Measurements from ENCODE around the gene PHF12. TPM values are rescaled to one million over a fixed set of nuclear protein-coding genes. Genes with fewer than 3 reads are reported as not detected.
A peak's percentile ranks its signal among the peaks of the same experiment; 100 is the strongest.
"Not testable (repeated sequence)": the region's sequence is repeated elsewhere in the genome, so short reads cannot be mapped to it uniquely, and the experiment has no call there.

Gene PHF12
- polyA plus RNA-seq, 2 of the 4 experiments (the other 2 are of a cell fraction): 25.3 to 29.9 TPM

- no peak overlapping the region for H3K4me2 ChIP-seq
- CTCF ChIA-PET: interaction anchor here (0.9 to 34.7 kb wide), 6 partner anchors 14 to 178 kb away, joined by 3 to 685 read pairs (median 82); partner anchors contain the start of genes NEK8 and TLCD1
- no peak for TF ChIP-seq ZNF302 (CRISPR knock-in tag; IDR thresholded peaks at IDR 0.05)
- TF ChIP-seq CHD2 (IDR thresholded peaks at IDR 0.05; ENCODE audit: low read length, partially characterized antibody): no peak
- TF ChIP-seq PHF8 (IDR thresholded peaks at IDR 0.05; ENCODE audit: borderline replicate concordance, low read depth): no peak
- TF ChIP-seq, protein P1, sequence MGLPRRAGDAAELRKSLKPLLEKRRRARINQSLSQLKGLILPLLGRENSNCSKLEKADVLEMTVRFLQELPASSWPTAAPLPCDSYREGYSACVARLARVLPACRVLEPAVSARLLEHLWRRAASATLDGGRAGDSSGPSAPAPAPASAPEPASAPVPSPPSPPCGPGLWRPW (IDR thresholded peaks at IDR 0.05): no peak
- no peak for TF ChIP-seq MAZ (IDR thresholded peaks at IDR 0.05; ENCODE audit: borderline replicate concordance, low read depth, low read length)
- TF ChIP-seq NPAS2 (CRISPR knock-in tag; IDR thresholded peaks at IDR 0.05; ENCODE audit: borderline replicate concordance): no peak
- TF ChIP-seq ESRRA (IDR thresholded peaks at IDR 0.05; ENCODE audit: borderline replicate concordance, low read length): no peak
- TF ChIP-seq TP53 (CRISPR knock-in tag; IDR thresholded peaks at IDR 0.05): no peak
- no peak for TF ChIP-seq RCOR1 (IDR thresholded peaks at IDR 0.05; ENCODE audit: low read depth, low read length)
- TF ChIP-seq CBX2 (IDR thresholded peaks at IDR 0.05; ENCODE audit: borderline replicate concordance, low read depth): no peak
- no peak for TF ChIP-seq EP300 (IDR thresholded peaks at IDR 0.05)
- no peak overlapping the region for H3K27ac ChIP-seq
- H3K4me1 ChIP-seq: peaks cover 19% of the 10 kb centered on the region
- whole genome bisulfite sequencing (ENCODE audit: missing lambda C conversion rate): 64% methylated on average over 4 of the region's 4 CpGs
- FAIRE-seq: no peak
- DNase-seq (ENCODE audit: low read depth in 1 of 2, low spot score in 1 of 2): no peak
- POLR2A ChIA-PET: no interaction called here
- no peak for ATAC-seq
- H3K4me3 ChIP-seq: no peak overlapping the region
- no peaks in the 10 kb centered on the region for H3K9me3 ChIP-seq
Observed at GRCh38 chr17:28904800-28905199, 46.5 kb downstream of the PHF12 start.

DNA sequence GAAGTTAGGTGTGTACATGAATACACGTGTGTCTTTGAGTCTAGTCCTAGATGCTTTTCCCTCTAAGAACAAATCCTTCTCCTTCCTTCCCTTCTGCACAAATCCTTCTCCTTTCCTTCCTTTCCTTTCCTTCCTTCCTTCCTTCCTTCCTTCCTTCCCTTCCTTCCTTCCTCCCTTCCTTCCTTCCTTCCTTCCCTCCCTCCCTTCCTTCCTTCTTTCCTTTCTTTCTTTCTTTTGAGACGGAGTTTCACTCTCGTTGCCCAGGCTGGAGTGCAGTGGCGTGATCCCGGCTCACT lies 47.8 kb downstream of the PHF12 start:
- FAIRE-seq: not testable (repeated sequence)
- CTCF ChIA-PET: interaction anchor here (0.6 to 34.7 kb wide), 28 partner anchors 13 to 285 kb away, joined by 3 to 685 read pairs (median 6); partner anchors contain the start of genes FAM222B, NEK8, PHF12 and TLCD1

DNA sequence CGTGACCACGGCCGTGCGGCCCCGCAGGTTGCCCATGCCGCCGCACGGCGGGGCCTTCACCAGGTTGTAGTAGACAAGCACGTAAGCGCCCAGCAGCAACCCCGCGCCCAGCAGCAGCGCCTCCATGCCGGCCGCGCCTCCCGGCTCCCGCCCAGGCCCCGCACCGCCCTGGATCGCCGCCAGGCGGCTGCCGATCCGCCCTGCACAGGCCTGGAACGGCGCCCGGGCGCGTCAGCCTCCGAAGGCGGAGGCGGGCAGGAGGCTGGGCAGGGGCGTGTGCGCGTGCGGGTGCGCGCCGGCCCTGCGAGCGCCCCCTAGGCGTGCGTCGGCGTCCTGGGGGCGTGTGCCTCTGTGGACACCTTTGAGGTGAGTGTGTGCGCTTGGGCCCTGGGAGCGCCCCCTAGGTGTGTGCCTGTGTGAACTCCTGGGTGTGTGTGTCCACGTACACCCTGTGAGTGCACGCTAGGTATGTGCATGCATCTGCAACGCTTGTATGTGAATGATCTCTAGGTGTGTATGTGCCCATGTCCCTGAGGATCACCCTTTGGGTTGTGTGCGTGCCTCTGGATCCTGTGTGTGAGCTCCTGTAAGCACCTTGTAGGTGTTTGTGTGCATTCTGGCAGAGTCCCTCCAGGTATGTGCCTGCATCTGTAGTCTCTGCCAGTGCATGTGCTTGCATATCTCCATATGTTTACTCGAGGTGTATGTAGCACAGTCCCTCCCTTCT lies 48.3 kb downstream of the PHF12 start, which contains the start of gene DHRS13:
TSS of gene DHRS13 (minus strand) at position 261 of the 727 bp plus-strand sequence. CDS start at position 126, 135 bp downstream.
- 7% methylated on average over 15 of the region's 55 CpGs for WGBS (ENCODE audit: missing lambda C conversion rate)
- H3K4me2 ChIP-seq: peak within 1 kb of the TSS; percentile 95
- H3K4me1 ChIP-seq: peaks cover 10% of the 10 kb centered on the region
- ChIA-PET POLR2A (no interaction called here), CTCF (interaction anchor here (0.6 to 34.7 kb wide), 41 partner anchors 12 to 285 kb away, joined by 3 to 685 read pairs (median 5); partner anchors contain the start of genes FAM222B, NEK8, PHF12 and TLCD1)
- peak; percentile 91 to 94 for ATAC-seq
- peak within 1 kb of the TSS; percentile 76 to 84 for H3K27ac ChIP-seq
- peak; percentile 61 for FAIRE-seq
- DNase-seq (ENCODE audit: low read depth in 1 of 2, low spot score in 1 of 2): peak; percentile 97
- peak within 1 kb of the TSS; percentile 87 for H3K4me3 ChIP-seq
- no peaks in the 10 kb centered on the region for H3K9me3 ChIP-seq
- TF ChIP-seq MYC (IDR thresholded peaks at IDR 0.05; ENCODE audit: borderline replicate concordance, low read length) (peak; percentile 95), ESRRA (IDR thresholded peaks at IDR 0.05; ENCODE audit: borderline replicate concordance, low read length) (peak; percentile 40; the same call in 1 of the 2 replicates), RAD21 (conservative IDR thresholded peaks at IDR 0.05 in 1 of 2, IDR thresholded peaks at IDR 0.05 in 1 of 2) (peak; percentile 63 to 70), FOSB (CRISPR knock-in tag; IDR thresholded peaks at IDR 0.05) (no peak), TP53 (CRISPR knock-in tag; IDR thresholded peaks at IDR 0.05) (0 out of 2 replicates have a peak, but pooled peaks have one; percentile 27), JUN (IDR thresholded peaks at IDR 0.05) (peak; percentile 61 to 80; a peak in 3 of 5 replicates), BHLHE40 (IDR thresholded peaks at IDR 0.05; ENCODE audit: low read depth, low read length) (peak; percentile 87), KDM1A (IDR thresholded peaks at IDR 0.05; ENCODE audit: low read depth) (no peak), NFE2L2 (conservative IDR thresholded peaks at IDR 0.05; ENCODE audit: low read length) (0 out of 2 replicates have a peak, but pooled peaks have one; percentile 19), NPAS2 (CRISPR knock-in tag; IDR thresholded peaks at IDR 0.05; ENCODE audit: borderline replicate concordance) (no peak), CEBPB (IDR thresholded peaks at IDR 0.05) (0 out of 4 replicates have a peak, but pooled peaks of 1 of the 2 experiments have one; percentile 20), RFX5 (IDR thresholded peaks at IDR 0.05) (peak; percentile 59), HOXB5 (CRISPR knock-in tag; IDR thresholded peaks at IDR 0.05) (no peak), CBX8 (IDR thresholded peaks at IDR 0.05) (no peak), CTCF (IDR thresholded peaks at IDR 0.05) (peak; percentile 100), HEYL (CRISPR knock-in tag; IDR thresholded peaks at IDR 0.05) (no peak), EHF (CRISPR knock-in tag; IDR thresholded peaks at IDR 0.05) (no peak; the same call in 1 of the 2 replicates), KDM5A (IDR thresholded peaks at IDR 0.05) (no peak), HDAC2 (IDR thresholded peaks at IDR 0.05) (no peak), MAZ (IDR thresholded peaks at IDR 0.05; ENCODE audit: borderline replicate concordance, low read depth, low read length) (peak; percentile 76; the same call in 1 of the 2 replicates), ZNF302 (CRISPR knock-in tag; IDR thresholded peaks at IDR 0.05) (no peak)
- TF ChIP-seq, protein P2, sequence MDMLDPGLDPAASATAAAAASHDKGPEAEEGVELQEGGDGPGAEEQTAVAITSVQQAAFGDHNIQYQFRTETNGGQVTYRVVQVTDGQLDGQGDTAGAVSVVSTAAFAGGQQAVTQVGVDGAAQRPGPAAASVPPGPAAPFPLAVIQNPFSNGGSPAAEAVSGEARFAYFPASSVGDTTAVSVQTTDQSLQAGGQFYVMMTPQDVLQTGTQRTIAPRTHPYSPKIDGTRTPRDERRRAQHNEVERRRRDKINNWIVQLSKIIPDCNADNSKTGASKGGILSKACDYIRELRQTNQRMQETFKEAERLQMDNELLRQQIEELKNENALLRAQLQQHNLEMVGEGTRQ (IDR thresholded peaks at IDR 0.05): no peak
- TF ChIP-seq, protein P3, sequence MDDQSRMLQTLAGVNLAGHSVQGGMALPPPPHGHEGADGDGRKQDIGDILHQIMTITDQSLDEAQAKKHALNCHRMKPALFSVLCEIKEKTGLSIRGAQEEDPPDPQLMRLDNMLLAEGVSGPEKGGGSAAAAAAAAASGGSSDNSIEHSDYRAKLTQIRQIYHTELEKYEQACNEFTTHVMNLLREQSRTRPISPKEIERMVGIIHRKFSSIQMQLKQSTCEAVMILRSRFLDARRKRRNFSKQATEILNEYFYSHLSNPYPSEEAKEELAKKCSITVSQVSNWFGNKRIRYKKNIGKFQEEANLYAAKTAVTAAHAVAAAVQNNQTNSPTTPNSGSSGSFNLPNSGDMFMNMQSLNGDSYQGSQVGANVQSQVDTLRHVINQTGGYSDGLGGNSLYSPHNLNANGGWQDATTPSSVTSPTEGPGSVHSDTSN (IDR thresholded peaks at IDR 0.05): no peak; the same call in 1 of the 2 replicates
- TF ChIP-seq, protein P1 (IDR thresholded peaks at IDR 0.05): no peak

More for the DNA sequence above, 47.8 kb downstream of the PHF12 start:
- WGBS (ENCODE audit: missing lambda C conversion rate): 62% methylated on average over 5 of the region's 5 CpGs
- H3K27ac ChIP-seq; POLR2A ChIA-PET; H3K9me3 ChIP-seq; H3K4me1 ChIP-seq; H3K4me3 ChIP-seq; DNase-seq (ENCODE audit: low read depth in 1 of 2, low spot score in 1 of 2); ATAC-seq: not testable (repeated sequence)
- peak overlapping the region; percentile 95 for H3K4me2 ChIP-seq

Measured in A549 (cell line).